Tibial nerve (tissue), 4 donors: Measurements from ENCODE around the gene CD151. TPM values are rescaled to one million over a fixed set of nuclear protein-coding genes. Genes with fewer than 3 reads are reported as not detected.

Experiments
- DNase-seq, 2 donors: peaks; one replicate each; pipeline ENCODE4 v3.0.0-alpha.2; 2019; ENCODE audit warnings: low spot score in 2 of 2
- H3K27ac ChIP-seq, 4 donors: fragments of 200-600 bp; sonication (generic) in 3 of 4; one replicate each; pipeline ENCODE4 v1.5.1; 2017 to 2019; ENCODE audit warnings: mild to moderate bottlenecking in 1 of 4
- H3K27me3 ChIP-seq, 2 donors: fragments of 200-600 bp; sonication (generic) in 1 of 2; one replicate each; pipeline versions ENCODE4 v1.5.1 to v1.6.0; 2017 to 2019
- H3K36me3 ChIP-seq, 3 donors: fragments of 200-600 bp; sonication (generic); one replicate each; pipeline ENCODE4 v1.5.1; 2018 to 2019
- H3K4me1 ChIP-seq, 4 donors: fragments of 200-600 bp; sonication (generic) in 3 of 4; one replicate each; pipeline ENCODE4 v1.5.1; 2017 to 2019
- H3K4me3 ChIP-seq, 4 donors: fragments of 200-600 bp; sonication (generic) in 3 of 4; one replicate each; pipeline ENCODE4 v1.5.1; 2017 to 2019; ENCODE audit warnings: mild to moderate bottlenecking in 1 of 4, moderate library complexity in 1 of 4
- H3K9me3 ChIP-seq, 4 donors: fragments of 200-600 bp; sonication (generic) in 3 of 4; one replicate each; pipeline ENCODE4 v1.5.1; 2017 to 2019
- EP300 ChIP-seq, 2 donors: sonication (generic); formaldehyde crosslinking; IDR thresholded peaks; one replicate each; pipeline ENCODE4 v1.6.1; 2017; ENCODE audit warnings: antibody characterized with exemption in 2 of 2, mild to moderate bottlenecking in 1 of 2
- POLR2A ChIP-seq, 2 donors: fragments of 450-650 bp; IDR thresholded peaks; one replicate each; pipeline ENCODE4 v1.6.1; 2017; ENCODE audit warnings: antibody characterized with exemption in 2 of 2, mild to moderate bottlenecking in 2 of 2, moderate library complexity in 2 of 2
- WGBS, 2 donors: methylation state at CpG; one replicate each; pipeline ENCODE4 v1.1.5; 2018; 5-methylcytosine and 5-hydroxymethylcytosine counted together
- total RNA-seq, 4 donors: library from RNA; depleted of rRNA; stranded (reverse); fragments of >200 nt; gene quantifications; one replicate each; pipeline ENCODE4 v1.1.0, GENCODE V29; 2016
- TF ChIP-seq, protein P1 (sequence below), 5 experiments: fragments of 200-600 bp in 3 of 5; fragments of 450-650 bp in 2 of 5; sonication (generic) in 3 of 5; IDR thresholded peaks; one replicate each; pipeline ENCODE4 v1.5.1; 2016 to 2019; ENCODE audit warnings: antibody characterized with exemption in 5 of 5, mild to moderate bottlenecking in 3 of 5, moderate library complexity in 2 of 5

CD151 gene
- total RNA-seq, 4 donors from 2014 or later = 264 to 309 (median 281) TPM

DNA sequence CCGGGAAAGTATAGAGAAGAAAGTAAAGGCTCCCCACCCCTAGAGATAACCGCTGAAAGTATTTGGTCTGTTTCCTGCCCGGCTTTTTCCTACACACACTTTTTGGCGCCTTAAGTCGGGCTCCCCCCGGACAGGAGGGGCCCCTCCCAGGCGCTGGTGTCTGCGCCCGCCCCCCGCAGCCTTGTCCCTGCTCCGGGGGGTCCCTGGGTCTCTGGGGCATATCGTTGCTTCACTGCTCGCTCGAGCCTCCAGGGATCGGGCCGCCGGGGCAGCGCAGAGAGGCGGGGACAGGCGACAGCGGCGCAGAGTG, 6.0 kb upstream of the CD151 start:
- no peaks in the 10 kb centered on the region for H3K9me3 ChIP-seq
- TF ChIP-seq POLR2A (IDR thresholded peaks at IDR 0.05) (no peak), EP300 (IDR thresholded peaks at IDR 0.05) (no peak)
- H3K4me3 ChIP-seq = peak overlapping the region in 2 of 4 donors; percentile 43 to 49
- peak overlapping the region in 2 of 4 donors; percentile 60 to 72 for H3K27ac ChIP-seq
- H3K27me3 ChIP-seq = peaks cover 0 to 59% of the 10 kb centered on the region in 2 donors
- 2 to 21% methylated on average over 2 to 20 of the region's 22 CpGs for WGBS, 2 donors
- peaks cover 0 to 66% (median 42%) of the 10 kb centered on the region in 4 donors for H3K4me1 ChIP-seq
- H3K36me3 ChIP-seq = peaks cover 0 to 42% (median 26%) of the 10 kb centered on the region in 3 donors
- DNase-seq = no peak

DNA sequence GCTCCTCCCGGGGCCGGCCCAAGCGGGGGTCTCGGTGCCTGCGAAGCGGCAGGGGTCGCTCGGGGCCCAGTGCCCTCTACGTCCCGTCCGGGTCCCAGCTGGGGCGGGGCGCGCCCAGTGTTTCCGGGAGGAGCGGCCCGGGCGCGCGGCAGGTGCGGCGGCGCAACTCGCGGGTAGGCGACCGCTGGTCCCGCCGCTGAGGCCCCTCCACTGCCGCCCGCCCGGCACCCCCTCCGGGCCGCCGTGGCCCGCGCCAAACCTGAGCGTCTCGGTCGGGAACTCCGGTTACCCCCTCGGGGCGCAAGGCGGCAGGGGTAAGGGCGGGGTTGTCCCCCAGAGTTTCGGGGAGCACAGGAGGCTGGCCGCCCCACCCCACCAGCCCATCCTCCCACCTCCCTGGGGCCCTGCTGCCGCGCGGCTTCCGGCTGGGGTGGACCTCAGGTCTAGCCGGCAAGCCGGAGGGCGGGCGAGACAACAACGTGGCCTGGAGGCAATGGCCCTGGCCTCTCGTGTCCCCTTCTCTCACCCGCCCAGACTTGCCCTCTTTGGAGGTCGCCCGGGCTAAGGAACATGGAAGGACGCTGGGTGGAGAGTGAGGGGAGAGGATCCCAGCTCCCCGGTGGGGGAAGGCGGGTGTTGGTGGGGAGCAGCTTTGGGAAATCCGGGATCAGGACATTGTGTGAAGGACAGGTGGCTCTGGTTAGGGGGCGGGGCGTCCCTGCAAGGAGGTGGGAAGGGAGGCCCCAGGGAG, 5.4 kb upstream of the CD151 start:
- H3K4me1 ChIP-seq = peaks cover 0 to 66% (median 41%) of the 10 kb centered on the region in 4 donors
- peak overlapping the region in 3 of 4 donors; percentile 43 to 72 (median 60) for H3K27ac ChIP-seq
- H3K36me3 ChIP-seq = peaks cover 0 to 36% (median 23%) of the 10 kb centered on the region in 3 donors
- H3K27me3 ChIP-seq = peaks cover 0 to 59% of the 10 kb centered on the region in 2 donors
- H3K4me3 ChIP-seq = peak overlapping the region in 2 of 4 donors; percentile 43 to 49
- no peak for DNase-seq
- no peaks in the 10 kb centered on the region for H3K9me3 ChIP-seq
- 24 to 29% methylated on average over 16 to 18 of the region's 66 CpGs for WGBS, 2 donors
- TF ChIP-seq EP300 (IDR thresholded peaks at IDR 0.05) = no peak
- no peak for TF ChIP-seq POLR2A (IDR thresholded peaks at IDR 0.05)
- TF ChIP-seq, protein P1, sequence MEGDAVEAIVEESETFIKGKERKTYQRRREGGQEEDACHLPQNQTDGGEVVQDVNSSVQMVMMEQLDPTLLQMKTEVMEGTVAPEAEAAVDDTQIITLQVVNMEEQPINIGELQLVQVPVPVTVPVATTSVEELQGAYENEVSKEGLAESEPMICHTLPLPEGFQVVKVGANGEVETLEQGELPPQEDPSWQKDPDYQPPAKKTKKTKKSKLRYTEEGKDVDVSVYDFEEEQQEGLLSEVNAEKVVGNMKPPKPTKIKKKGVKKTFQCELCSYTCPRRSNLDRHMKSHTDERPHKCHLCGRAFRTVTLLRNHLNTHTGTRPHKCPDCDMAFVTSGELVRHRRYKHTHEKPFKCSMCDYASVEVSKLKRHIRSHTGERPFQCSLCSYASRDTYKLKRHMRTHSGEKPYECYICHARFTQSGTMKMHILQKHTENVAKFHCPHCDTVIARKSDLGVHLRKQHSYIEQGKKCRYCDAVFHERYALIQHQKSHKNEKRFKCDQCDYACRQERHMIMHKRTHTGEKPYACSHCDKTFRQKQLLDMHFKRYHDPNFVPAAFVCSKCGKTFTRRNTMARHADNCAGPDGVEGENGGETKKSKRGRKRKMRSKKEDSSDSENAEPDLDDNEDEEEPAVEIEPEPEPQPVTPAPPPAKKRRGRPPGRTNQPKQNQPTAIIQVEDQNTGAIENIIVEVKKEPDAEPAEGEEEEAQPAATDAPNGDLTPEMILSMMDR (IDR thresholded peaks at IDR 0.05) = no peak

DNA sequence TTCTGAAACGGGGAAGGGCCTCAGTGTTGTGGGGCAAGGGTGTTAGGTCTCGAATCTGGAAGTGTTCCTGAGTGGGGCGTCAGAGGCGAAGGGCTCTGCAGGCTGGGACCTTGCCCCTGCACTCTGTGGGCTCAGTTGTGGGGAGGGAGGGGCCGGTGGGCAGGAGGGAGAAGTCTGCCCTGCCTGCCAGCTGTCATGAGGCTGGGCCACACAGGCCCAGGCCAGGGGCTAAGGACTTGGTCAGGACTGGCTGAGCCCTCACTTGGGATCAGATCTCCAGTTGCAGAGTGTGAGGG, 4.9 kb upstream of the CD151 start, which contains the start of gene CRACR2B:
CRACR2B (plus strand) TSS at position 23 of the 296 bp plus-strand sequence. CDS start 689 bp downstream, outside the sequence.
- no peak for TF ChIP-seq POLR2A (IDR thresholded peaks at IDR 0.05)
- TF ChIP-seq, protein P1 (IDR thresholded peaks at IDR 0.05) = no peak
- TF ChIP-seq EP300 (IDR thresholded peaks at IDR 0.05) = no peak
- WGBS, 2 donors = 67 to 68% methylated on average over 5 of the region's 5 CpGs
- H3K9me3 ChIP-seq = no peaks in the 10 kb centered on the region
- H3K36me3 ChIP-seq = peaks cover 0 to 31% (median 20%) of the 10 kb centered on the region in 3 donors
- peaks cover 0 to 65% (median 44%) of the 10 kb centered on the region in 4 donors for H3K4me1 ChIP-seq
- no peak for DNase-seq
- peaks cover 0 to 59% of the 10 kb centered on the region in 2 donors for H3K27me3 ChIP-seq
- H3K4me3 ChIP-seq = peak within 1 kb of the TSS in 2 of 4 donors; percentile 43 to 49
- peak within 1 kb of the TSS in 3 of 4 donors; percentile 60 to 72 (median 65) for H3K27ac ChIP-seq

DNA sequence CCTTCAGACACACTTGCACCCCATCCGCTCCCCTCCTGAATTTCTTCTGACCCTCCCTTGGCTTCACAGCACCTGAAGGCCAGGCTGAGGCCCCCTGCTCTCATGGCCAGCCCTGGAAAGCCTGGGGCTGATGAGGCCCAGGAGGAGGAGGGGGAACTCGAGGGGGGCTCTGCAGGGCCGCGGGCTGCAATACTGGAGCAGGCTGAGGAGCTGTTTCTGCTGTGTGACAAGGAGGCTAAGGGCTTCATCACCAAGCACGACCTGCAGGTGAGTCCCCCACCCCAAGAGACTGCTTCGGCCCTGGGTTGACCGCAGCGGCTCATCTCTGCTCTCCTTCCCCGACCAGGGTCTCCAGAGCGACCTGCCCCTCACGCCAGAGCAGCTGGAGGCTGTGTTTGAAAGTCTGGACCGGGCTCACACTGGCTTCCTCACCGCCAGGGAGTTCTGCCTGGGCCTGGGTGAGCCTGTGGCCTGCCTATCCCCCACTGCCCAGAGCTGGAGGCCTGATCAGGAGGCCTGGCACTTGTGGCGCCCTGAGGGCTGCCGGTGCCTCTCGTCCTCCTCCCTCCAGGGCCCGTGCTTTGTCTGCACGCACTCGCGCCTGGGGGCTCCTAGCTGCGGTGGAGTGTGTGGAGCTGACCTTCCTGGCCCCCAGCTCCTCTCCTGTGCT, 4.1 kb upstream of the CD151 start:
- Histone ChIP-seq H3K9me3 (no peaks in the 10 kb centered on the region), H3K4me3 (peak overlapping the region in 1 of 4 donors; percentile 44), H3K27me3 (peaks cover 0 to 59% of the 10 kb centered on the region in 2 donors), H3K36me3 (peaks cover 0 to 23% (median 19%) of the 10 kb centered on the region in 3 donors), H3K4me1 (peaks cover 0 to 67% (median 47%) of the 10 kb centered on the region in 4 donors), H3K27ac (peak overlapping the region in 3 of 4 donors; percentile 3 to 65 (median 32))
- no peak for DNase-seq
- 59 to 71% methylated on average over 15 to 21 of the region's 21 CpGs for WGBS, 2 donors
- TF ChIP-seq POLR2A (IDR thresholded peaks at IDR 0.05) (no peak), EP300 (IDR thresholded peaks at IDR 0.05) (no peak)
- TF ChIP-seq, protein P1 (IDR thresholded peaks at IDR 0.05) = no peak

DNA sequence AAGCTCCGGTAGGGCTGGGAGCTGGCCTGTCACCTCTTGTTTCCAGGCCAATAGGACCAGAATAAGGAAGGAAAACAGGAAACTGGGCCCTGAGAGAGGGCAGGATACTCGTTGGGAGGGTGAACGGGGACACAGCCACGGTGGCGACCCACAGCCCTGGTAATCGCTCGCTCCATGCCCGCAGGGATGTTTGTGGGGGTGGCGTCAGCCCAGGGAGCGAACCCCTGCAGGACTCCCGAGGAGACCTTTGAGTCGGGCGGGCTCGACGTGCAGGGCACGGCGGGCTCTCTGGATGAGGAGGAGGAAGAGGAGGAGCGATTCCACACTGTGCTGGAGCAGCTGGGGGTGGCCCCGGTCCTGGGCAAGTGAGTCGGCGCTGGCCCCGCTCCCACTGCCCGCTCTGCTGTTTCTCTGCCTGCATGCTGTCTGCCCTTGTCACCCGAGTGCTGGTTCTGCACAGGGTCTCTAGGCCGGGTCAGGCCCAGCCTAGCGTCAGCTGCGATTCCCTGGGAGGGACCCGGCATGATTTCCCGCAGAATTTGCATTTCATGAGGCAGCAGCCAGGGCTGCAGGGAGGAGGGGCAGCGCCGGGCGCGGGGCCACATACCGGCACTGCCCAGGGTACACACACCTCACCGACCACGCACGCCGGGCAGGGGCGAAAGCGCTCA, 3.4 kb upstream of the CD151 start:
- TF ChIP-seq POLR2A (IDR thresholded peaks at IDR 0.05) (no peak), EP300 (IDR thresholded peaks at IDR 0.05) (no peak)
- TF ChIP-seq, protein P1 (IDR thresholded peaks at IDR 0.05) = no peak
- Histone ChIP-seq H3K4me3 (peak overlapping the region in 3 of 4 donors; percentile 22 to 44 (median 34)), H3K9me3 (no peaks in the 10 kb centered on the region), H3K27me3 (peaks cover 0 to 59% of the 10 kb centered on the region in 2 donors), H3K4me1 (peaks cover 0 to 74% (median 54%) of the 10 kb centered on the region in 4 donors), H3K36me3 (peaks cover 0 to 16% (median 12%) of the 10 kb centered on the region in 3 donors), H3K27ac (peak overlapping the region in 3 of 4 donors; percentile 3 to 65 (median 32))
- WGBS, 2 donors = 19 to 28% methylated on average over 8 to 40 of the region's 40 CpGs
- DNase-seq = no peak
